GM12878 (cell line): ENCODE data around the gene TESPA1. TPM values are rescaled to one million over a fixed set of nuclear protein-coding genes. Genes with fewer than 3 reads are reported as not detected.

Source experiments
- ATAC-seq: fragments of 200-7000 bp; cut with Tn5 transposase; 3 replicates; pipeline ENCODE4 v1.9.1; 2020; ENCODE audit warnings: mild to moderate bottlenecking, moderate library complexity
- BruUV-seq: library from RNA; stranded (reverse); fragments of 400-500 nt; replicated peaks from 2 replicates; lab custom pipeline; 2021; lab: Mats Ljungman, UMichigan
- CTCF ChIA-PET: fragments of 300-600 bp; sonication (Branson Sonifier 250); formaldehyde crosslinking; extraction: SDS; loops from one replicate; lab custom pipeline; 2021; ENCODE audit warnings: inconsistent platforms; lab: Yijun Ruan, JAX
- POLR2A ChIA-PET: fragments of 350-600 bp; formaldehyde crosslinking; extraction: SDS; loops from one replicate; lab custom pipeline; 2021; ENCODE audit warnings: inconsistent platforms; lab: Charles Lee
- RAD21 ChIA-PET: fragments of 300-600 bp; sonication (Branson Sonifier 250); formaldehyde crosslinking; loops from one replicate; lab custom pipeline; 2023; ENCODE audit warnings: antibody characterized with exemption; ENCODE audit not compliant: unreplicated experiment; lab: Charles Lee
- SMC1A ChIA-PET: fragments of 300-600 bp; sonication (Branson Sonifier 250); formaldehyde crosslinking; loops from one replicate; lab custom pipeline; 2023; ENCODE audit not compliant: unreplicated experiment, uncharacterized antibody; lab: Charles Lee
- DNase-seq: peaks from one replicate; pipeline ENCODE4 v3.0.0-alpha.2; 2011; ENCODE audit warnings: low read depth, low spot score
- FAIRE-seq: peaks from 3 replicates; lab custom pipeline; 2011; peaks lifted over from hg19 to GRCh38; lab: Jason Lieb, UNC
- H2AFZ ChIP-seq: 2 replicates; pipeline ENCODE4 v1.6.0; 2011; ENCODE audit warnings: low read depth, low read length, control low read depth; ENCODE audit not compliant: control insufficient read depth
- H3K27ac ChIP-seq: 2 replicates; pipeline ENCODE4 v1.5.1; 2011; ENCODE audit warnings: control low read depth; ENCODE audit not compliant: control insufficient read depth, insufficient read depth
- H3K27me3 ChIP-seq, 2 experiments: replicated peaks in 1 of 2; 2 replicates each; pipeline versions ENCODE4 v1.6.0 to v1.6.1; 2011; ENCODE audit warnings: low read length in 1 of 2; ENCODE audit not compliant: control insufficient read depth in 2 of 2, insufficient read depth in 2 of 2
- H3K36me3 ChIP-seq, 2 experiments: 2 replicates each; pipeline ENCODE4 v1.5.1; 2011; ENCODE audit warnings: low read length in 1 of 2; ENCODE audit not compliant: control insufficient read depth in 2 of 2, insufficient read depth in 2 of 2
- H3K4me1 ChIP-seq: 2 replicates; pipeline ENCODE4 v1.6.1; 2011; ENCODE audit warnings: mild to moderate bottlenecking, low read length, moderate library complexity, mixed read lengths; ENCODE audit not compliant: control insufficient read depth, insufficient read depth
- H3K4me2 ChIP-seq: 2 replicates; pipeline ENCODE4 v1.6.0; 2011; ENCODE audit warnings: control low read depth; ENCODE audit not compliant: control insufficient read depth, insufficient read depth
- H3K4me3 ChIP-seq: fragments of 200-600 bp; sonication (generic); 2 replicates; pipeline ENCODE4 v1.5.1; 2016
- H3K79me2 ChIP-seq: 2 replicates; pipeline ENCODE4 v1.6.0; 2011; ENCODE audit warnings: low read length; ENCODE audit not compliant: control insufficient read depth, insufficient read depth
- H3K9ac ChIP-seq: 2 replicates; pipeline ENCODE4 v1.8.0; 2011; ENCODE audit warnings: low read length, control low read depth, mixed read lengths; ENCODE audit not compliant: control insufficient read depth, insufficient read depth
- H3K9me3 ChIP-seq: replicated peaks from 3 replicates; pipeline ENCODE4 v1.5.1; 2011; ENCODE audit warnings: mild to moderate bottlenecking, low read length; ENCODE audit not compliant: control insufficient read depth, insufficient read depth
- H4K20me1 ChIP-seq: 2 replicates; pipeline ENCODE4 v1.6.0; 2011; ENCODE audit not compliant: control insufficient read depth, insufficient read depth
- CBFB ChIP-seq: IDR thresholded peaks from 2 replicates; pipeline ENCODE4 v1.6.1; 2016; ENCODE audit warnings: antibody characterized with exemption, low read depth
- ELK1 ChIP-seq: IDR thresholded peaks from 2 replicates; pipeline ENCODE4 v1.6.1; 2012; ENCODE audit warnings: low read depth, low read length, improper control_type of control experiment
- EP300 ChIP-seq, 2 experiments: fragments of 150-350 bp in 1 of 2; IDR thresholded peaks; 2 replicates each; pipeline ENCODE4 v1.6.1; 2011 to 2012; ENCODE audit warnings: low read depth in 2 of 2, low read length in 2 of 2, borderline replicate concordance in 1 of 2, improper control_type of control experiment in 1 of 2, inconsistent platforms in 1 of 2; ENCODE audit not compliant: control insufficient read depth in 1 of 2
- ETV6 ChIP-seq, 2 experiments: fragments of 450-650 bp in 1 of 2; IDR thresholded peaks in 1 of 2; conservative IDR thresholded peaks in 1 of 2; 2 replicates each; pipeline ENCODE4 v1.6.1; 2014; ENCODE audit warnings: antibody characterized with exemption in 1 of 2, borderline replicate concordance in 1 of 2, low read depth in 1 of 2, mild to moderate bottlenecking in 1 of 2, moderate library complexity in 1 of 2
- GATAD2B ChIP-seq: fragments of 450-650 bp; conservative IDR thresholded peaks from 2 replicates; pipeline ENCODE4 v1.6.1; 2017; ENCODE audit warnings: low read depth, mild to moderate bottlenecking, moderate library complexity
- IKZF2 ChIP-seq, 2 experiments: fragments of 450-650 bp; IDR thresholded peaks; 2 replicates each; pipeline ENCODE4 v1.6.1; 2017; ENCODE audit warnings: mild to moderate bottlenecking in 2 of 2, moderate library complexity in 2 of 2
- IRF4 ChIP-seq: IDR thresholded peaks from 2 replicates; pipeline ENCODE4 v1.6.1; 2011; ENCODE audit warnings: low read depth, low read length
- PRDM15 ChIP-seq: fragments of 450-650 bp; formaldehyde crosslinking; IDR thresholded peaks from 2 replicates; pipeline ENCODE4 v1.4.0; 2020; ENCODE audit warnings: mild to moderate bottlenecking, moderate library complexity
- RELA ChIP-seq: fragments of 450-650 bp; IDR thresholded peaks from 2 replicates; pipeline ENCODE4 v1.8.0; 2014; ENCODE audit warnings: borderline replicate concordance; ENCODE audit not compliant: partially characterized antibody
- RELB ChIP-seq: fragments of 450-650 bp; IDR thresholded peaks from 2 replicates; pipeline ENCODE4 v1.6.1; 2017; ENCODE audit warnings: low read depth, mild to moderate bottlenecking, moderate library complexity
- SKIL ChIP-seq: fragments of 450-650 bp; IDR thresholded peaks from 2 replicates; pipeline ENCODE4 v1.6.1; 2017; ENCODE audit warnings: mild to moderate bottlenecking, low read depth, inconsistent platforms; ENCODE audit not compliant: poor library complexity, severe bottlenecking
- SMAD5 ChIP-seq: IDR thresholded peaks from 2 replicates; pipeline ENCODE4 v1.6.1; 2016; ENCODE audit warnings: antibody characterized with exemption, low read depth
- SP1 ChIP-seq: IDR thresholded peaks from one replicate; pipeline ENCODE4 v1.6.1; 2011; ENCODE audit warnings: low read depth, low read length
- TBL1XR1 ChIP-seq: IDR thresholded peaks from 2 replicates; pipeline ENCODE4 v1.6.1; 2012; ENCODE audit warnings: low read depth, low read length, improper control_type of control experiment
- TCF3 ChIP-seq: IDR thresholded peaks from 2 replicates; pipeline ENCODE4 v1.6.1; 2012; ENCODE audit warnings: low read depth, mild to moderate bottlenecking, low read length, borderline replicate concordance; ENCODE audit not compliant: insufficient read depth
- WGBS: methylation state at CpG from one replicate; pipeline ENCODE4 v1.1.6; 2016; ENCODE audit warnings: low lambda C conversion rate; ENCODE audit not compliant: insufficient replicate concordance, insufficient coverage; ENCODE audit errors: missing lambda C conversion rate; 5-methylcytosine and 5-hydroxymethylcytosine counted together
- in situ Hi-C: fragments of 300-500 bp; cut with MboI; formaldehyde crosslinking; loops from 9 replicates; pipeline ENCODE4 v1.14.3; 2018; ENCODE audit warnings: mixed read lengths
- intact Hi-C: fragments of 100-400 bp; cut with micrococcal nuclease; formaldehyde crosslinking; loops from one replicate; pipeline ENCODE4 v1.14.2; 2022; ENCODE audit not compliant: unreplicated experiment
- polyA plus RNA-seq, 11 experiments: library from polyadenylated mRNA; depleted of rRNA in 4 of 11; unstranded in 6 of 11; stranded (reverse) in 5 of 11; fragments of >200 nt; fragmentation: Nextera tagmentation in 4 of 11; fragmentation: Illumina TruSeq in 1 of 11; extraction: Ambion mirVana in 4 of 11; extraction: Trizol in 1 of 11; gene quantifications; 1 replicate in 1 of 11; 2 replicates in 10 of 11; pipeline versions ENCODE4 v1.2.1 to v1.2.3, GENCODE V29; 2011 to 2016; ENCODE audit warnings: inconsistent platforms in 2 of 11, missing spikeins in 2 of 11, low read depth in 1 of 11
- total RNA-seq, 4 experiments: library from RNA; depleted of rRNA in 3 of 4; stranded (reverse); fragments of >200 nt in 3 of 4; fragmentation: Illumina TruSeq in 1 of 4; extraction: Trizol in 1 of 4; gene quantifications; 2 replicates each; pipeline versions ENCODE4 v1.2.1 to v1.2.3, GENCODE V29; 2013 to 2021

The TESPA1 gene
- total and polyA plus RNA-seq, 10 of the 15 experiments (the other 5 are each of a cell fraction or from before 2014, with no cell fraction given): 13.8 to 56.2 (median 23.9) TPM

GRCh38 chr12:54934419-54934818 lies 50.1 kb downstream of the TESPA1 start:
- H3K27me3 ChIP-seq: no peaks in the 10 kb centered on the region
- ATAC-seq (no peak), FAIRE-seq (no peak), DNase-seq (no peak)
- intact Hi-C loops (no loop called here), in situ Hi-C loops (no loop called here)
- no TSS peak for BruUV-seq
- 39% methylated on average over 1 of the region's 1 CpG for WGBS
- SMC1A ChIA-PET: interaction anchor here (0.8 to 2.9 kb wide), 7 partner anchors 25 to 185 kb away, joined by 3 to 9 read pairs (median 5); partner anchors contain the start of gene MUCL1
- no peak overlapping the region for H3K27ac ChIP-seq
- H3K9ac ChIP-seq: no peak overlapping the region
- RAD21 ChIA-PET: interaction anchor here (1.1 to 2.5 kb wide), 2 partner anchors 59 to 79 kb away, joined by 3 to 8 read pairs; no protein-coding TSS in a partner anchor
- POLR2A ChIA-PET: interaction anchor here (1.1 kb wide), 1 partner anchor 51 kb away, joined by 3 read pairs; no protein-coding TSS in a partner anchor
- no peak overlapping the region for H3K4me2 ChIP-seq
- no peaks in the 10 kb centered on the region for H3K79me2 ChIP-seq
- CTCF ChIA-PET: interaction anchor here (0.8 to 3.1 kb wide), 11 partner anchors 9 to 185 kb away, joined by 3 to 19 read pairs (median 4); partner anchors contain the start of gene TESPA1
- no peaks in the 10 kb centered on the region; the same call in 1 of the 3 replicates for H3K9me3 ChIP-seq
- H3K36me3 ChIP-seq: no peaks in the 10 kb centered on the region
- no peak overlapping the region for H3K4me3 ChIP-seq
- no peak overlapping the region for H2AFZ ChIP-seq
- no peaks in the 10 kb centered on the region for H4K20me1 ChIP-seq
- H3K4me1 ChIP-seq: peaks cover 5% of the 10 kb centered on the region
- TF ChIP-seq RELA (no peak), PRDM15 (CRISPR knock-in tag) (no peak), SKIL (no peak), GATAD2B (no peak), ELK1 (no peak), SP1 (no peak), TBL1XR1 (no peak), IKZF2 (IDR thresholded peaks at IDR 0.05) (no peak), TCF3 (no peak), IRF4 (no peak), SMAD5 (no peak), RELB (no peak), ETV6 (conservative IDR thresholded peaks at IDR 0.05 in 1 of 2, IDR thresholded peaks at IDR 0.05 in 1 of 2; ENCODE audit: borderline replicate concordance in 1 of 2, low read depth in 1 of 2) (no peak), CBFB (no peak), EP300 (IDR thresholded peaks at IDR 0.05; ENCODE audit: borderline replicate concordance in 1 of 2, control insufficient read depth in 1 of 2, low read depth in 2 of 2, low read length in 2 of 2) (no peak)
